SK-N-SH (cell line): ENCODE results near the gene USP36. TPM values are rescaled to one million over a fixed set of nuclear protein-coding genes. Genes with fewer than 3 reads are reported as not detected.

Source experiments
- CTCF ChIA-PET: fragments of 300-600, 350-600 bp; formaldehyde crosslinking; extraction: SDS; loops from one replicate; lab custom pipeline; 2021; lab: Yijun Ruan, JAX
- POLR2A ChIA-PET: fragments of 350-600 bp; sonication (Branson Sonifier 250); formaldehyde crosslinking; extraction: SDS; loops from one replicate; lab custom pipeline; 2020; ENCODE audit warnings: antibody characterized with exemption, inconsistent platforms; lab: Yijun Ruan, JAX
- DNase-seq: peaks from one replicate; pipeline ENCODE4 v3.0.0; 2012
- H2AFZ ChIP-seq: fragments of 200-600 bp; sonication (generic); 2 replicates; pipeline ENCODE4 v1.8.1; 2016; ENCODE audit warnings: antibody characterized with exemption, mild to moderate bottlenecking, low read depth
- H3F3A ChIP-seq: fragments of 200-600 bp; sonication (generic); replicated peaks from 2 replicates; pipeline ENCODE3; 2016; ENCODE audit warnings: antibody characterized with exemption, mild to moderate bottlenecking; ENCODE audit not compliant: insufficient read depth
- H3K27ac ChIP-seq, 2 experiments: fragments of 200-500 bp in 1 of 2; fragments of 200-600 bp in 1 of 2; sonication (Bioruptor generic) in 1 of 2; sonication (generic), shearing (Covaris generic) in 1 of 2; 2 replicates each; pipeline versions ENCODE4 v1.5.1 to v1.6.1; 2014 to 2016; ENCODE audit warnings: low read depth in 2 of 2, inconsistent platforms in 1 of 2, low read length in 1 of 2, mild to moderate bottlenecking in 1 of 2, mixed read lengths in 1 of 2
- H3K27me3 ChIP-seq: fragments of 200-600 bp; sonication (generic), shearing (Covaris generic); 2 replicates; pipeline ENCODE4 v1.6.1; 2016; ENCODE audit warnings: mixed run types; ENCODE audit not compliant: insufficient read depth
- H3K36me3 ChIP-seq, 2 experiments: fragments of 200-500 bp in 1 of 2; fragments of 200-600 bp in 1 of 2; sonication (Bioruptor generic) in 1 of 2; sonication (generic) in 1 of 2; replicated peaks in 1 of 2; 2 replicates each; pipeline versions ENCODE3 to v1.5.1; 2014 to 2016; ENCODE audit warnings: low read length in 1 of 2, mild to moderate bottlenecking in 1 of 2; ENCODE audit not compliant: insufficient read depth in 2 of 2, control insufficient read depth in 1 of 2
- H3K4me1 ChIP-seq, 2 experiments: fragments of 200-500 bp in 1 of 2; fragments of 200-600 bp in 1 of 2; sonication (Bioruptor generic) in 1 of 2; sonication (generic), shearing (Covaris generic) in 1 of 2; 2 replicates each; pipeline versions ENCODE4 v1.5.1 to v1.6.1; 2014 to 2016; ENCODE audit warnings: low read depth in 1 of 2, low read length in 1 of 2, mixed run types in 1 of 2; ENCODE audit not compliant: insufficient read depth in 2 of 2, control insufficient read depth in 1 of 2
- H3K4me2 ChIP-seq: fragments of 200-600 bp; sonication (generic), shearing (Covaris generic); 2 replicates; pipeline ENCODE4 v1.6.1; 2017; ENCODE audit warnings: mixed run types
- H3K4me3 ChIP-seq, 2 experiments: fragments of 200-500 bp in 1 of 2; fragments of 200-600 bp in 1 of 2; sonication (Bioruptor generic) in 1 of 2; sonication (generic), shearing (Covaris generic) in 1 of 2; 2 replicates each; pipeline versions ENCODE4 v1.5.1 to v1.8.1; 2014 to 2016; ENCODE audit warnings: low read depth in 2 of 2, inconsistent platforms in 1 of 2, low read length in 1 of 2, mild to moderate bottlenecking in 1 of 2, mixed read lengths in 1 of 2, moderate library complexity in 1 of 2
- H3K79me2 ChIP-seq: fragments of 200-600 bp; sonication (generic); 2 replicates; pipeline ENCODE4 v1.8.1; 2017; ENCODE audit warnings: mild to moderate bottlenecking; ENCODE audit not compliant: insufficient read depth
- H3K9ac ChIP-seq: fragments of 200-600 bp; sonication (generic); 2 replicates; pipeline ENCODE4 v1.6.1; 2017; ENCODE audit warnings: mixed run types
- H3K9me2 ChIP-seq: fragments of 200-600 bp; sonication (generic); 2 replicates; pipeline ENCODE4 v1.6.1; 2017; ENCODE audit warnings: mixed run types
- H3K9me3 ChIP-seq: fragments of 200-600 bp; sonication (generic); 2 replicates; pipeline ENCODE4 v1.6.1; 2017; ENCODE audit warnings: mixed run types, mild to moderate bottlenecking, moderate library complexity
- H4K20me1 ChIP-seq: fragments of 200-600 bp; sonication (generic); 2 replicates; pipeline ENCODE4 v1.6.1; 2017; ENCODE audit warnings: mild to moderate bottlenecking, mixed run types; ENCODE audit not compliant: insufficient read depth
- ELF1 ChIP-seq: IDR thresholded peaks from 2 replicates; pipeline ENCODE4 v1.4.0; 2012
- EZH2phosphoT487 ChIP-seq: fragments of 200-600 bp; sonication (generic); IDR thresholded peaks from 2 replicates; pipeline ENCODE4 v1.6.1; 2017; ENCODE audit warnings: low read depth, mixed run types, mild to moderate bottlenecking, antibody characterized with exemption, moderate library complexity, borderline replicate concordance
- JUND ChIP-seq: IDR thresholded peaks from 2 replicates; pipeline ENCODE4 v1.4.0; 2012
- MEF2A ChIP-seq: IDR thresholded peaks from 2 replicates; pipeline ENCODE4 v1.4.0; 2012; ENCODE audit warnings: low read depth, borderline replicate concordance
- MXI1 ChIP-seq: IDR thresholded peaks from 2 replicates; pipeline ENCODE4 v1.6.1; 2012; ENCODE audit warnings: mild to moderate bottlenecking, low read depth, low read length, improper control_type of control experiment
- SIN3A ChIP-seq: IDR thresholded peaks from 2 replicates; pipeline ENCODE4 v1.6.1; 2012; ENCODE audit warnings: low read depth, mild to moderate bottlenecking, low read length, moderate library complexity, borderline replicate concordance
- TAF1 ChIP-seq: IDR thresholded peaks from 2 replicates; pipeline ENCODE4 v1.6.1; 2012; ENCODE audit warnings: low read depth, mild to moderate bottlenecking, low read length, moderate library complexity, borderline replicate concordance
- TEAD4 ChIP-seq: IDR thresholded peaks from 2 replicates; pipeline ENCODE4 v1.4.0; 2012; ENCODE audit warnings: mild to moderate bottlenecking, borderline replicate concordance; ENCODE audit not compliant: insufficient read depth
- YY1 ChIP-seq: IDR thresholded peaks from 2 replicates; pipeline ENCODE4 v1.4.0; 2012; ENCODE audit warnings: low read depth, mild to moderate bottlenecking
- WGBS: methylation state at CpG from one replicate; pipeline ENCODE4 v1.1.6; 2017; ENCODE audit warnings: low lambda C conversion rate; 5-methylcytosine and 5-hydroxymethylcytosine counted together
- polyA plus RNA-seq, 3 experiments: library from polyadenylated mRNA; depleted of rRNA; stranded (reverse); fragments of >200 nt; gene quantifications; 2 replicates each; pipeline ENCODE4 v1.2.3, GENCODE V29; 2012

USP36 gene
- polyA plus RNA-seq, 1 of the 3 experiments (the other 2 are of a cell fraction), result 34.6 TPM

- TF ChIP-seq ELF1, result no peak
- peak; percentile 93 for TF ChIP-seq MXI1
- TF ChIP-seq TEAD4, result 0 out of 2 replicates have a peak, but pooled peaks have one; percentile 13
Observed at GRCh38 chr17:78789663-78790181, 50.9 kb downstream of the USP36 start (continued).

GRCh38 chr17:78789149-78789662 is 51.4 kb downstream of the USP36 start:
- Histone ChIP-seq H3K27ac (peak overlapping the region; percentile 34 to 52; a peak in 3 of 4 replicates), H4K20me1 (no peaks in the 10 kb centered on the region), H3K9me2 (no peaks in the 10 kb centered on the region), H3F3A (peaks cover 31% of the 10 kb centered on the region), H3K79me2 (no peaks in the 10 kb centered on the region), H3K4me1 (peaks cover 20% of the 10 kb centered on the region in 2 experiments; a peak in 2 of 4 replicates), H3K4me3 (no peak overlapping the region; a peak in 1 of 4 replicates), H3K9me3 (no peaks in the 10 kb centered on the region), H3K4me2 (peak overlapping the region; percentile 40; the same call in 1 of the 2 replicates)
- ChIA-PET CTCF (interaction anchor here (2.4 to 2.8 kb wide), 2 partner anchors 10 to 292 kb away, joined by 11 read pairs; no protein-coding TSS in a partner anchor), POLR2A (interaction anchor here (0.6 kb wide), 2 partner anchors 205 to 433 kb away, joined by 3 to 5 read pairs; no protein-coding TSS in a partner anchor)
- TF ChIP-seq EZH2phosphoT487 (no peak), SIN3A (0 out of 2 replicates have a peak, but pooled peaks have one; percentile 10), YY1 (no peak)
- TF ChIP-seq, all 33 proteins: peak for 1
- Histone ChIP-seq H3K9ac (no peak overlapping the region), H3K36me3 (peaks cover 4 to 9% of the 10 kb centered on the region in 2 experiments), H3K27me3 (no peaks in the 10 kb centered on the region), H2AFZ (no peak overlapping the region)
- peak; percentile 29 for DNase-seq
- WGBS, result 96% methylated on average over 5 of the region's 5 CpGs

GRCh38 chr17:78788451-78788850 is 52.2 kb downstream of the USP36 start:
- H3F3A ChIP-seq, result peaks cover 33% of the 10 kb centered on the region
- H3K9ac ChIP-seq, result no peak overlapping the region
- H3K27ac ChIP-seq, result no peak overlapping the region
- peaks cover 20% of the 10 kb centered on the region in 2 experiments; a peak in 2 of 4 replicates for H3K4me1 ChIP-seq
- POLR2A ChIA-PET, result no interaction called here
- no peaks in the 10 kb centered on the region for H3K9me3 ChIP-seq
- no peaks in the 10 kb centered on the region for H3K27me3 ChIP-seq
- TF ChIP-seq TAF1 (no peak), JUND (no peak), MEF2A (no peak), TEAD4 (no peak)
- H3K79me2 ChIP-seq, result no peaks in the 10 kb centered on the region
- CTCF ChIA-PET, result interaction anchor here (1.3 to 2.8 kb wide), 2 partner anchors 10 to 55 kb away, joined by 4 to 11 read pairs; no protein-coding TSS in a partner anchor
- H3K4me2 ChIP-seq, result no peak overlapping the region
- H3K36me3 ChIP-seq, result peaks cover under 1 to 3% of the 10 kb centered on the region in 2 experiments
- H2AFZ ChIP-seq, result no peak overlapping the region
- WGBS, result 88% methylated on average over 7 of the region's 7 CpGs
- H3K9me2 ChIP-seq, result no peaks in the 10 kb centered on the region
- DNase-seq, result no peak
- no peaks in the 10 kb centered on the region for H4K20me1 ChIP-seq
- H3K4me3 ChIP-seq, result no peak overlapping the region
